ENCODE results near the gene NRIP1. TPM values are rescaled to one million over a fixed set of nuclear protein-coding genes. Genes with fewer than 3 reads are reported as not detected.

The NRIP1 gene
- total RNA-seq, 1 donor from 2014 or later, result 45.9 TPM

DNA sequence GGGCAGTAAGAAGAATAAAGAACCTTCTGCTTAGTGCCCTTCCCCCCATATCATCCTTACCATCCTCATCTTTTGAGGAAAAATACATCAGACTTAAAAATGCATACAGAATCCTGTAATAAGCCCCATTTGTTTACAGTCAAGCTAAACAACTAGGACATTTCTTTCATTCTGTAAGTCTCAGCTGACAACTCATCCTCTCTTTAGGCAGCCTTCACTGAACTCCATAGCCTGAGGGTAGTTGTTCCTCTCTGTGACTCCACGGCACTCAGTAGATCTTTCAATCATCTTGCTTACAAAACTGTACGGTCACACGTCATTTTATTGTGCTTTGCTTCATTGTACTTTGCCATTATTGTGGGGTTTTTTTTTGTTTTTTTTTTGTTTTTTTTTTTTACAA is 82.5 kb downstream of the NRIP1 start:
- peaks cover 5% of the 10 kb centered on the region for H3K36me3 ChIP-seq

GRCh38 chr21:14981246-14981645 is 83.6 kb downstream of the NRIP1 start:
- Histone ChIP-seq H3K36me3 (peaks cover 5% of the 10 kb centered on the region), H3K4me3 (no peak overlapping the region), H3K27ac (no peak overlapping the region), H3K9me3 (no peaks in the 10 kb centered on the region), H3K27me3 (no peaks in the 10 kb centered on the region), H3K4me1 (no peaks in the 10 kb centered on the region)
- DNase-seq (no peak), ATAC-seq (no peak)
- intact Hi-C loops (cut with DNase I), result no loop called here
- no peak for TF ChIP-seq CTCF (IDR thresholded peaks at IDR 0.05)

More for the DNA sequence above, 82.5 kb downstream of the NRIP1 start:
- H3K4me3 ChIP-seq, result no peak overlapping the region
- no peak for TF ChIP-seq CTCF (IDR thresholded peaks at IDR 0.05)
- H3K9me3 ChIP-seq, result no peaks in the 10 kb centered on the region
- intact Hi-C loops (cut with DNase I), result no loop called here
- H3K27me3 ChIP-seq, result no peaks in the 10 kb centered on the region
- no peak overlapping the region for H3K27ac ChIP-seq
- no peak for ATAC-seq
- no peak for DNase-seq
- no peaks in the 10 kb centered on the region for H3K4me1 ChIP-seq

DNA sequence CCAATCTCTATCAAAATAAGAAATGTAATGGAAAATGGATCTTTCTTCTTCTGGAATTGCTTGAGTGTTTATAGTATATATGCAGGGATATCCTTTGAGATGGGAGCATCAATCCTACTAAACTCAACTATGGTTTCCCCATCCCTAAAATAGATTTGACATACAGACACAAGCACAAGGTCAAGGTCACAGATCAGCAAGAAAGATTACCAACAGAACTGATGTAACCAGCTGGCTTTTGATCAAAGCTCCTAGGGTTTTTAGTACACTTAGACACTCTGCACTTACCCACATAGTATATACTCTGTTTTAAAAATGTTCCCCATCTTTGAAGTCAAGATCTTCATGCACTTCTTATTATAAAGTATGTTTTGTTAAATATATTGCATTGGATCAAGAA is 85.5 kb downstream of the NRIP1 start:
- TF ChIP-seq CTCF (IDR thresholded peaks at IDR 0.05), result no peak
- Histone ChIP-seq H3K4me1 (no peaks in the 10 kb centered on the region), H3K36me3 (peaks cover 2% of the 10 kb centered on the region), H3K9me3 (no peaks in the 10 kb centered on the region), H3K27ac (no peak overlapping the region), H3K27me3 (no peaks in the 10 kb centered on the region), H3K4me3 (no peak overlapping the region)
- DNase-seq (no peak), ATAC-seq (no peak)
- intact Hi-C loops (cut with DNase I), result no loop called here

GRCh38 chr21:14977814-14978213 is 87.0 kb downstream of the NRIP1 start:
- no peak for DNase-seq
- intact Hi-C loops (cut with DNase I), result no loop called here

DNA sequence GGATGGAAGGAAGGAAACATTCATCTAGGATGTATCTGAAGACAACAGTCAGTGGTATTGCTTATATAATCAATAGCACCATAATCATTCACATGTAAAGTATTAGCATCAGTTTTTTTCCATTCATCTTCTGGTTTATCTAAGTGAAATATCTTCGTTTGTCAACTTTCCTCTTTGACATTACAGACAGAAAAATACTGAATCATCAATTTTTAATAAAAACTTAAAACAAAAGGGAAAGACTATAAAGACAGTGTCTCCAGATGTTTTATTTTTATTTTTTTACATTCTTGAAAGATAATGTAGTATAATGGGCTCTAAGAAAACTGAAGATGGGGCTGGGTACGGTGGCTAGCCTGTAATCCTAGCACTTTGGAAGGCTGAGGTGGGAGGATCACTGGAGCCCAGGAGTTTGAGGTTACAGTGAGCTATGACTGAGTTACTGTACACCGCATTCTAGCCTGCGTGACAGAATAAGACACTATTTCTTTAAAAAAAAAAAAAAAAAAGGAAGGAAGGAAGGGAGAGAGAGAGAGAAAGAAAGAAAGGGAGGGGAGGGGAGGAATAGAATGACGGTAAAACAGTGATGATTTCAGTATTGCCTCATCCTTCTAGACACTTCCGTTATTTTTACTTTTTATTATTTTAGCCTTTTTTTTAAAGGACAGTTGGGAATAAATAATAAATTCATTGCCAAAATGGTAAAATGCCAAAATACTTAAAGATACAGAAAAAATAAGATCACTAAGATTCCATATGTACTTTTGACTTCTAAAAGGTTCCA is 89.5 kb downstream of the NRIP1 start:
- H3K4me3 ChIP-seq, result no peak overlapping the region
- no peak for ATAC-seq
- no peaks in the 10 kb centered on the region for H3K4me1 ChIP-seq
- H3K9me3 ChIP-seq, result no peaks in the 10 kb centered on the region
- no peaks in the 10 kb centered on the region for H3K36me3 ChIP-seq
- no peak for DNase-seq
- intact Hi-C loops (cut with DNase I), result no loop called here
- TF ChIP-seq CTCF (IDR thresholded peaks at IDR 0.05), result no peak
- H3K27me3 ChIP-seq, result no peaks in the 10 kb centered on the region
- no peak overlapping the region for H3K27ac ChIP-seq

More at GRCh38 chr21:14977814-14978213, 87.0 kb downstream of the NRIP1 start:
- ATAC-seq, result no peak
- Histone ChIP-seq H3K4me3 (no peak overlapping the region), H3K27me3 (no peaks in the 10 kb centered on the region), H3K27ac (no peak overlapping the region), H3K9me3 (no peaks in the 10 kb centered on the region), H3K36me3 (no peaks in the 10 kb centered on the region), H3K4me1 (no peaks in the 10 kb centered on the region)
- TF ChIP-seq CTCF (IDR thresholded peaks at IDR 0.05), result no peak
